GM20000 (cell line): ENCODE data around the gene EME1.
"Not testable (repeated sequence)": the region's sequence is repeated elsewhere in the genome, so short reads cannot be mapped to it uniquely, and the experiment has no call there.

Source experiments
- DNase-seq: peaks from one replicate; pipeline ENCODE4 v3.0.0; 2012; ENCODE audit warnings: low spot score
- TF ChIP-seq, protein P1 (sequence below): IDR thresholded peaks from 2 replicates; pipeline ENCODE4 v1.5.1; 2012; ENCODE audit warnings: mild to moderate bottlenecking, control low read depth; ENCODE audit errors: extremely low read depth, missing control alignments

EME1 gene

DNA sequence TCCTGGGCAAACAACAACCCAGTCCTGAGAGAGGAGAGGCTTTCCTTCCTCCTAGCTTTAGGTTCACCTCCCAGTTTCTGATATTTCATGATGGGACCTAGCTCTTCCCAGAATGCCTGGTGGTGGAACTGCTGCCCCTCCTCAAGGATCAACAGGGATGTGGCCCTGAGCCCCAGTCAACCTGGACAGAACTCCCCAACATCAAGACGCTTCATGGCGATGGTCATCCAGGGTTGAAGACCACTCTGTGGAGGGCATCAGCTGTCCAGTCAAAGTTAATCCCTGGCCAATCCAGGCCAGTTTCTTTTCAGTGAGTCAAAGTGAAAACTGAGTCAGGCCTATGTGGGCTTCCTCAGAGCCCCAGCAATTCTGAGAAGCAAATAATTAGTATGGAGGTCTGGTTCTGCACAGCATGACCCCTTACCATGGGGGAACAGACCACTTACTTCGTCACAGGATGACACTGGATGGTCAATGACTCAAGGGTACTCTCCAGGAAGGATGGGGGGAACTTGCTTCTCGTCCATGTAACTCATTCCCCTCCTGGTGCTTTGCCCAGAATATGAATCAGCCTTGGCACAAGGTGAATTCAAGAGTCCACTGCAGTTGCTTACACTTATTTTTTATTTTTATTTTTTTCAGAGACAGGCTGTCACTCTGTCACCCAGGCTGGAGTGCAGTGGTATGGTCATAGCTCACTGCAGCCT is 41.8 kb upstream of the EME1 start:
- DNase-seq = no peak
- TF ChIP-seq, protein P1, sequence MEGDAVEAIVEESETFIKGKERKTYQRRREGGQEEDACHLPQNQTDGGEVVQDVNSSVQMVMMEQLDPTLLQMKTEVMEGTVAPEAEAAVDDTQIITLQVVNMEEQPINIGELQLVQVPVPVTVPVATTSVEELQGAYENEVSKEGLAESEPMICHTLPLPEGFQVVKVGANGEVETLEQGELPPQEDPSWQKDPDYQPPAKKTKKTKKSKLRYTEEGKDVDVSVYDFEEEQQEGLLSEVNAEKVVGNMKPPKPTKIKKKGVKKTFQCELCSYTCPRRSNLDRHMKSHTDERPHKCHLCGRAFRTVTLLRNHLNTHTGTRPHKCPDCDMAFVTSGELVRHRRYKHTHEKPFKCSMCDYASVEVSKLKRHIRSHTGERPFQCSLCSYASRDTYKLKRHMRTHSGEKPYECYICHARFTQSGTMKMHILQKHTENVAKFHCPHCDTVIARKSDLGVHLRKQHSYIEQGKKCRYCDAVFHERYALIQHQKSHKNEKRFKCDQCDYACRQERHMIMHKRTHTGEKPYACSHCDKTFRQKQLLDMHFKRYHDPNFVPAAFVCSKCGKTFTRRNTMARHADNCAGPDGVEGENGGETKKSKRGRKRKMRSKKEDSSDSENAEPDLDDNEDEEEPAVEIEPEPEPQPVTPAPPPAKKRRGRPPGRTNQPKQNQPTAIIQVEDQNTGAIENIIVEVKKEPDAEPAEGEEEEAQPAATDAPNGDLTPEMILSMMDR = no peak

DNA sequence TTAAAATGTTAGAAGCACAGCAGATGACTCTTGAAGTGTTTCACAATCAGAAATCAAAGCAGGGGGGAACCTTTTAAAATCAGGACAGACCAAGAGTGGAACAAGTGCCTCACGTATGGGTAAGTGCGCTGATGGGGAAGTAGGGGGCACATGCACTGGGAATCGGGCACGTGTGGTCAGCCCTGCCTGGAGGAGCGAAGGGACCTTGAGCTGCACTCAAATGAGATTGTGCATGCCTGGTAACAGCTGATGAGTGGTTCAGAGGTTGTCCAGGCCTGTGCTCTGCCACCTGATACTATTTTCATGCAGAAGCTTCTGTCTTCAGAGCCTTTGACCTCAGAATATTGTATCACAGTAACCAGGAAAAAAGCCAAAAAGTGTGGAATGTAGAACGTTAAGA is 40.8 kb upstream of the EME1 start:
- DNase-seq = no peak

DNA sequence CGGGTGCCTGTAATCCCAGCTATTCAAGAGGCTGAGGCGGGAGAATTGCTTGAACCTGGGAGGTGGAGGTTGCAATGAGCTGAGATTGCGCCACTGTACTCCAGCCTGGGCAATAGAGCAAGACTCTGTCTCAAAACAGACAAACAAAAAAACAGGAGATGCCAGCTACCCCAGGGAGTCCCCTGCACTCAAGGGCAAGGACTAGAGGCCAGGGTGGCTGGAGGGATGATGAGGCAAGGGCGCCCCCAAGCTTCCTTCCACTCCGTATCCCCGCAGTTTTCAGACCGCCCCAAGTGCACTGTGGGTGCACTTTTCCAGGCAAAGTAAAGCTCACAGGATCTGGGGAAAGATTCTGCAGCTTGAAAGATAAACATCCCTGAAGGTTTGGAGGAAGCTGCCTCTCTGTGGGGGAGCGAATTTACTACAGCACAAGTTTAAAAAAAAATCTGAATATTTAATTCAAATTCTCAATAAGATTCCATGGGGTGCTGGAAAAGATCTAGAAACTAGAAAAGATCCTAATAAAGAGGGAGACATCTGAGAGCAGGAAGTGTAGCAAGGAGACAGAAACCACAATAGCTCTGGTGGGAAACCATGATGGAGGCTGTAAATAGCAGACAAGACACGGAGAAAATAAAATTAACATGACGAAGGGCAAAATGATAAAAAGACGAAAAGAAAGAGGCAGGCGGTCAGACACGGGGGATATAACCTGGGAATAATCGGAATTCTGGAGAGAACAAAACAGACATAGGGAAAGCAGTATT is 39.6 kb upstream of the EME1 start:
- DNase-seq = not testable (repeated sequence)

More for the DNA sequence above, 40.8 kb upstream of the EME1 start:
- TF ChIP-seq, protein P1 = no peak

DNA sequence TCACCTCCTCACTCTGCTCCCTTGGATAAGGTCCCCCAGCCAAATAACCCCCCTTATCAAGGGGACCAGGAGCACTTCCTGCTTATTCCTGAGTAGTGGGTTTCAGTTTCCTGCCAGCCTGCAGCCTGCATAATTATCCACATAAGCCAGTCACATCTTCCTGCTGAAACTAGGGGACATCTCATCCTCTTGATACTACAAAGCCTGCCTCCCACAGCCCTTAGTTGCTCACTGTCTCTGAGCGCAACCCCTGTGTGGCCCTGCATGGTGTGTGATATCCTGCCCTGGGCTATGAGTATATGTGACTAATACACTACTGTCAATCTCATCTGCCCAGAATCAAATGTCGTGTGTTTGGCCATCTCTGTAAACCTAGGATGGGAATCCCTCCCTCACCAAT is 35.1 kb upstream of the EME1 start:
- DNase-seq = no peak
- TF ChIP-seq, protein P1 = no peak

DNA sequence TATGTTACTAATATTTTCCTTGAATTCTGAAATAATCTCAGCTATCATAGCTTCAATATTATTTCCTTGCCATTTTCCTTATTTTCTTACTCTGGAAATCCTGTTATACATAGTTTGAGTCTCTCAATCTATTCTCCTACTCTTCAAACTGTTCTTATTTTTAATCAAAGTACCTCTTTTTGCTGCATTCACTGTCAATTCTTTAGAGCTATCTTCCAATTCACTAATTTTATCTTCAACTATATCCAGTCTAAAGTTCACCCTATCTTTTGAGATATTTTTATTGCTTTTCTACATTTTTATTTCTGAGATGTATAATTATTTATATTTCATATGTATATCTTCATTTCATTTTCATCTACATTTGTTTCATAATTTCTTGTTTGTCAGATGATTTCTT is 34.4 kb upstream of the EME1 start:
- no peak for DNase-seq
- TF ChIP-seq, protein P1 = no peak

DNA sequence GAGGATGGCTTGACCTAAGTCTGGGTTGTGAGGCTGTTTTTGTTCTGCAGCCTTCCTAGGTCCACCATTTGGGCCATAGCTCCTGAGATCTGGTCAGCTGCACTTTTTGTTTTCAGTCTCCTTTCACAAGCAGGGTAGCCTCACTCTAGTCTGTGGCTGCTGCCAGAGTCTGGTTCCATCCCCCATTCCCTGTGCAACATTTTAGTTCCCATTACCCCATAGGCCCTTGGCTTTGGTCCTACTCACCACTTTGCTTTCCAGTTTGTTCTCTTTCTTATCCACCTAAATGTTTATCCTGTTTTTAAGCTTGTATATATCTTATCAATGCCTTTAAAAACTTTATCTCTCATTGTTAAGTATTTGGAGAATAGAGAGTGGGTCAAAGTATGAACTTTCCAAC is 33.6 kb upstream of the EME1 start:
- TF ChIP-seq, protein P1 = no peak
- DNase-seq = no peak

DNA sequence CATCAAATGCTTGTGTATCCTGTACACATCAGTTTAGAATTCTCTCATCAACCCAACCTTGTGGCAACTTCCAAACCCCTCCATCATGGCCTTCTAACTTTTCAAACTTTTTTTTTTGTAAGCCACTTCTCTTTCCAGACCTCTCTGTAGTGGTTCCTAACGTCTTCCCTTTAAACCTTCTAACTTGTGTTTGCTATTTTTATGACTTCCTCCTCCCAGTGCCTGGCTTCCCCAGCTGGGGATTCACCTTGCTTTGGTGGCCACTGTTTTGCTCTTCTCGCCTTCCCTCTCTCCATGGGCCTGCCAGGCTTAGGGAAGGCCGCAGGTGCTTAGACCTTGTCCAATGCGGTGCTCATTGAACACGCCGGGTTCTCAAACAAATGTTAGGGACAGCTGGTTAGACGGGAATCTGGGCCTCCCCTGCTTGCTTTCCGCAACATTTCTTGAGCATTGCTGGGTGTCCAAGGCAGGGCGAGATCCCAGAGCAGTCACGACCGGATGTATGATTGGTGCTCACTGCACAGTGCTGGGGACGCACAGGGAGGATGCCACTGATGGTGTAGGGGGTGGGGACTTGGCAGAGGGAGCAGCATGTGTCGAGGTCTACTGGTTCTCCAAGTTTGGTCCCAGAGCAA is 28.2 kb upstream of the EME1 start:
- TF ChIP-seq, protein P1 = no peak
- peak; percentile 16 for DNase-seq
